ENCODE data around the gene RASA3. TPM values are rescaled to one million over a fixed set of nuclear protein-coding genes. Genes with fewer than 3 reads are reported as not detected.

RASA3 gene
- total RNA-seq, 2 donors from 2014 or later, result 4.4 to 7.2 TPM

DNA sequence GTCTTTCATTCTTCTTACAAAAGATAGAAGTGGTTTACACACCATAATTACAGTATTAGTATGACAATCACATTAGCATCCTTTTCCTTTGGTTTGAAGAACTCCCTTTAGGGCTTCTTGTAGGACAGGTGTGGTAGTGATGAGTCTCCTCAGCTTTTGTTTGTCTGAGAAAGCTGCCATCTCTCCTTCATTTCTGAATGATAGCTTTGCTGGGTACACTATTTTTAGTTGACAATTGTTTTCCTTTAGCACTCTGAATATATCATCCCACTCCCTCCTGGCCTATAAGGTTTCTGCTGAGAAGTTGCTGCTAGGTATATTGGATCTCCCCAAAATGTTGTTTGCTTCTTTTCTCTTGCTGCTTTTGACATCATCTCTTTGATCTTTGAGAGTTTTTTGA, 39.3 kb downstream of the RASA3 start:
- TF ChIP-seq, protein P1, sequence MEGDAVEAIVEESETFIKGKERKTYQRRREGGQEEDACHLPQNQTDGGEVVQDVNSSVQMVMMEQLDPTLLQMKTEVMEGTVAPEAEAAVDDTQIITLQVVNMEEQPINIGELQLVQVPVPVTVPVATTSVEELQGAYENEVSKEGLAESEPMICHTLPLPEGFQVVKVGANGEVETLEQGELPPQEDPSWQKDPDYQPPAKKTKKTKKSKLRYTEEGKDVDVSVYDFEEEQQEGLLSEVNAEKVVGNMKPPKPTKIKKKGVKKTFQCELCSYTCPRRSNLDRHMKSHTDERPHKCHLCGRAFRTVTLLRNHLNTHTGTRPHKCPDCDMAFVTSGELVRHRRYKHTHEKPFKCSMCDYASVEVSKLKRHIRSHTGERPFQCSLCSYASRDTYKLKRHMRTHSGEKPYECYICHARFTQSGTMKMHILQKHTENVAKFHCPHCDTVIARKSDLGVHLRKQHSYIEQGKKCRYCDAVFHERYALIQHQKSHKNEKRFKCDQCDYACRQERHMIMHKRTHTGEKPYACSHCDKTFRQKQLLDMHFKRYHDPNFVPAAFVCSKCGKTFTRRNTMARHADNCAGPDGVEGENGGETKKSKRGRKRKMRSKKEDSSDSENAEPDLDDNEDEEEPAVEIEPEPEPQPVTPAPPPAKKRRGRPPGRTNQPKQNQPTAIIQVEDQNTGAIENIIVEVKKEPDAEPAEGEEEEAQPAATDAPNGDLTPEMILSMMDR (IDR thresholded peaks at IDR 0.05), result no peak
- H3K9me3 ChIP-seq, result no peaks in the 10 kb centered on the region
- no peaks in the 10 kb centered on the region for H3K27me3 ChIP-seq
- no peak overlapping the region for H3K4me3 ChIP-seq
- no peaks in the 10 kb centered on the region for H3K4me1 ChIP-seq
- no peak overlapping the region for H3K27ac ChIP-seq
- no peak for DNase-seq
- intact Hi-C loops (cut with DNase I), result no loop called here
- no peaks in the 10 kb centered on the region for H3K36me3 ChIP-seq
- no peak overlapping the region for H3K9ac ChIP-seq (ENCODE audit: low read depth in 2 of 2, low read length in 2 of 2)

DNA sequence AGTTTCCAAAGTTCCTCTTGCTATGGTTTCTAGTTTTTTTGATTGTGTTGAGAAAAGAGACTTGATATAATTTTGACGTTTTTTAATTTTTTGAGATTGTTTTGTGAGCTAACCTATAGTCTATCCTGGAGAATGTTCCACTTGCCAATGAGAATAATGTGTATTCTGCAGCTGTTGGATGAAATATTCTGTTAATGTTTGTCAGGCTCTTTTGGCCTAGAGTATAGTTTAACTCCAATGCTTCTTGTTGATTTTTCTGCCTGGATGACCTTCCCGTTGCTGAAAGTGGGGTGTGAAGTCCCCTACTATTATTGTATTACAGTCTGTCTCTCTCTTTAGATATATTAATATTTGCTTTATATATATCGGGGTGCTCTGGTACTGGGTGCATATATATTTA, 40.0 kb downstream of the RASA3 start:
- no peaks in the 10 kb centered on the region for H3K27me3 ChIP-seq
- H3K9ac ChIP-seq (ENCODE audit: low read depth in 2 of 2, low read length in 2 of 2), result no peak overlapping the region
- intact Hi-C loops (cut with DNase I), result no loop called here
- no peak overlapping the region for H3K4me3 ChIP-seq
- DNase-seq, result no peak
- TF ChIP-seq, protein P1 (IDR thresholded peaks at IDR 0.05), result no peak
- H3K36me3 ChIP-seq, result no peaks in the 10 kb centered on the region
- H3K9me3 ChIP-seq, result no peaks in the 10 kb centered on the region
- H3K4me1 ChIP-seq, result no peaks in the 10 kb centered on the region
- no peak overlapping the region for H3K27ac ChIP-seq

DNA sequence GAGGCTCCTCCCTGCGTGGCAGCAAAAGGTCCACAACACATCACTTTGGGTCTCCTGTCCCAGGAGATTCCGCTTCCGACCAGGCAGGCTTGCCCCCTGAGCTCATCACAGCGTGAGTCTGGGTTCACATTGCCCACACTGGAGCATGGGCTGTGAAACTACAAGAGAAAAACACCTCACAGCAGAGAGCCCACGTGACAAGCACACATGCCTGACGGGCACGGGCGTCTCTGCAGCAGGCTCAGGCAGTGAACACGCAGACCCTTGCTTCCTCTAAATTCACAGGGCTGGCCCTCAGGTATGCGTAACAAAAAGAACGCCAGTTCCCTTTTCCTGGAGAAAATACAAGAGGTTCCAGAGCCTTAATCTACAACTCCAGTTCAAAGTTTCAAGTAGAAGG, 41.9 kb downstream of the RASA3 start:
- H3K9ac ChIP-seq (ENCODE audit: low read depth in 2 of 2, low read length in 2 of 2), result no peak overlapping the region
- TF ChIP-seq, protein P1 (IDR thresholded peaks at IDR 0.05), result no peak
- H3K9me3 ChIP-seq, result no peaks in the 10 kb centered on the region
- no peak overlapping the region for H3K27ac ChIP-seq
- H3K4me3 ChIP-seq, result no peak overlapping the region
- DNase-seq, result no peak
- intact Hi-C loops (cut with DNase I), result no loop called here
- H3K27me3 ChIP-seq, result no peaks in the 10 kb centered on the region
- no peaks in the 10 kb centered on the region for H3K4me1 ChIP-seq
- no peaks in the 10 kb centered on the region for H3K36me3 ChIP-seq

DNA sequence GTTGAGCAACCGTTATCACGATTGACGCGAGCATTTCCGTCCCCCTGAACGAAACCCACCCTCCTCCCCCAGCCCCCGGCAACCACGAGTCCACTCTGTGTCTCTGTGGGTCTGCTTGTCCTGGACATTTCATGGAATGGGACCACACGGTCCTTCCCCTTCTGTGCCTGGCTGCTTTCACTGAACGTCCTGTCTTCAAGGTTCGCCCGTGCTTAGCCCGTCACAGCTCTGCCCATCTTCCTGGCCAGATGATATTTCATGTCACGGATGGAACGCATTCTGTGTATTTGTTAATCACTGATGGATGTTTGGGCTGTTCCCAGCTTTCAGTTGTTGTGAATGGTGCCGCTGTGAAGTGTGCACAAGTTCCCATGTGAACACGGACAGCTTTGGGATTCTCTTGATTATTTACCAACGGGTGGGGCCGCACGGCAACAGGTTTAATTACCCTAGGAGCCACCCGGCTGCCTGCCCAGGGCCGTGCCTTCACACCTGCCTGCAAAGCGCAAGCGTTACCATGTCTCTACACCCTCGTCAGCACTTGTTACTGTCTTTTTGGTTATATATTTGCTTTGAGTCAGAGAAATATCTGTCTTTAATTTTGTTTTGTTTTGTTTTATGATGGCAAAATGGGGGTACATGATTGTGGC, 42.5 kb downstream of the RASA3 start:
- no peak for DNase-seq

DNA sequence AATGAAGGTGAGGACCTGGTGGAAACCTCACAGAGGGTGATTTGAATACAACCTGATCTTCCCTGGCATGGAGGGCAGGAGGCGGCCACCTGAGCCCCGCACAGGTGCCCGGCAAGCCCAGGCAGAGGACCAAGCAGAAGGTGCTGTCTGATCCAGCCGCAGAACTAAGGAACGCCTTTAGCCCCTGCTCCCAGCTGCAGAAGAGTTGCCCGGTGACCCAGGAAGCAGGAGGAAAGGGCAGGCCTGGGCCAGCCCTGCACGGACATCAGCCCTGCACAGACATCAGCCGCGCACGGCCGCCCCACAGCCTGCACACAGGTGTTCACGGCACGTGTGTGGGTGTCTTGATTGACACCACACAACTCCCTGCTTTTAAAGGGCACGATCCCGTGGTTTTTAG, 43.1 kb downstream of the RASA3 start:
- Histone ChIP-seq H3K27ac (no peak overlapping the region), H3K9ac (ENCODE audit: low read depth in 2 of 2, low read length in 2 of 2) (no peak overlapping the region), H3K4me1 (no peaks in the 10 kb centered on the region), H3K9me3 (no peaks in the 10 kb centered on the region), H3K36me3 (no peaks in the 10 kb centered on the region), H3K27me3 (no peaks in the 10 kb centered on the region), H3K4me3 (no peak overlapping the region)
- TF ChIP-seq, protein P1 (IDR thresholded peaks at IDR 0.05), result no peak
- intact Hi-C loops (cut with DNase I), result no loop called here
- no peak for DNase-seq

More for the DNA sequence above, 42.5 kb downstream of the RASA3 start:
- no peaks in the 10 kb centered on the region for H3K36me3 ChIP-seq
- H3K4me1 ChIP-seq, result no peaks in the 10 kb centered on the region
- H3K4me3 ChIP-seq, result no peak overlapping the region
- no peaks in the 10 kb centered on the region for H3K27me3 ChIP-seq
- no peak overlapping the region for H3K27ac ChIP-seq
- intact Hi-C loops (cut with DNase I), result no loop called here
- no peaks in the 10 kb centered on the region for H3K9me3 ChIP-seq
- no peak overlapping the region for H3K9ac ChIP-seq (ENCODE audit: low read depth in 2 of 2, low read length in 2 of 2)
- TF ChIP-seq, protein P1 (IDR thresholded peaks at IDR 0.05), result no peak

All from colonic mucosa (tissue), 4 donors.